HG03521 (cell line): Measurements from ENCODE around the gene TMPRSS13.
"Not testable (repeated sequence)": the region's sequence is repeated elsewhere in the genome, so short reads cannot be mapped to it uniquely, and the experiment has no call there.

ENCODE experiments used
- ATAC-seq: cut with Tn5 transposase; IDR thresholded peaks from one replicate; pipeline ENCODE4 v1.9.1; 2021; ENCODE audit warnings: mild to moderate bottlenecking, moderate library complexity; ENCODE audit not compliant: unreplicated experiment

The TMPRSS13 gene

GRCh38 chr11:117950993-117951961, 22.1 kb upstream of the TMPRSS13 start:
- ATAC-seq: no peak

- no peak for ATAC-seq
Measured at GRCh38 chr11:117950301-117950700, 21.1 kb upstream of the TMPRSS13 start.

GRCh38 chr11:117949062-117949461, 19.9 kb upstream of the TMPRSS13 start:
- ATAC-seq: no peak

DNA sequence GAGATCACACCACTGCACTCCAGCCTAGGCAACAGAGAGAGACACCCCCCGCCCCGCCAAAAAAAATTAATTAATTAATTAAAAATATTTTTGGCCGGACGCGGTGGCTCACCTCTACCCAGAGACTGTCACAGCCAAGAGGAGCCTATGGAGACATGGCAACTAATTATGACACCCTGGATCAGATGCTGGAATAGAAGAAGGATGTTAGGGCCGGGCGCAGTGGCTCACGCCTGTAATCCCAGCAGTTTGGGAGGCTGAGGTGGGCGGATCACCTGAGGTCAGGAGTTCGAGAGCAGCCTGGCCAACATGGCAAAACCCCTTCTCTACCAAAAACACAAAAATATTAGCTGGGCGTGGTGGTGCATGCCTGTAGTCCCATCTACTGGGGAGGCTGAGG, 19.3 kb upstream of the TMPRSS13 start:
- not testable (repeated sequence) for ATAC-seq

DNA sequence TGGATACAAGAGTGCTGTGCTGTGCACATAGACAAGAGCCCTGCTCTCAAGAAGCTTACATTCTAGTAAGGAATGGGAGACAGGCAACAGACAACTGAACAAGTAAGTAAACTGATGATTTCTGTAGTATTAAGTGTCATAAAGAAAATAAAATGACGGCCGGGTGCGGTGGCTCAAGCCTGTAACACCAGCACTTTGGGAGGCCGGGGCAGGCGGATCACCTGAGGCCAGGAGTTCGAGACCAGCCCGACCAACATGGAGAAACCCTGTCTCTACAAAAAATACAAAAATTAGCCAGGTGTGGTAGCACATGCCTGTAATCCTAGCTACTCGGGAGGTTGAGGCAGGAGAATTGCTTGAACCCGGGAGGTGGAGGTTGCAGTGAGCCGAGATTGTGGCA, 18.5 kb upstream of the TMPRSS13 start:
- not testable (repeated sequence) for ATAC-seq

DNA sequence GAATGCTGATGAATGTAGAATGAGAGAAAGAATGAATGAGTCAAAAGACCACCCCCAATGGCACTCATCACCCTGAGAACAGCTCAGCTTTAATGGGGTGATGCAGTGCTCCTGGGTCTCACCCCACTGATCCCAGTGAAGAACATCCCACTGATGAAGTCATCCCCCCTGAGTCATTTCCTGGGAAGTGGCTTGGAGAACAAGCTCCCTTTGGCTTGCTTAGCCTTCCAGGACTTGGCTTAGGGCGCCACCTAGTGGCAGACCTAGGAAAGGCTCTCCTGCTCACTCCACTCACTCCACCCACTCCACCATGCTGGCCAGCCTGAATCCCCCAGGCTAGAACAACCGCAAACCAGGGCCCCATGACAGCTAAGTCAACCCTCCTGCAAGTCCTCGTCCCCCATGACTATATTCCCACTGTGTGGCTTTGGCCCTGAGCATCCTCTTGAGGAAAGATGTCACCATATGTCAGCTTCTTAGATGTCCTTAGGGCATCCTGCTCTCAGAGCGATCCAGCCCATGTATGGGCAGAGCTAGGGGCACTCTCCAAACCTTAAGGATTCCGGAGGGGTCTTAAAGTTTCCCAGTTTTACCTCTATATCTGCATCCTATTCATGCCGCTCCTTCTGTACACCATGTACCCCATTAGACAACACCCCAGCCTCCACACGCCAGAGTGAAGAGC, 17.8 kb upstream of the TMPRSS13 start:
- no peak for ATAC-seq

GRCh38 chr11:117946156-117946841, 17.1 kb upstream of the TMPRSS13 start:
- ATAC-seq: no peak

GRCh38 chr11:117945047-117945810, 16.0 kb upstream of the TMPRSS13 start:
- no peak for ATAC-seq

DNA sequence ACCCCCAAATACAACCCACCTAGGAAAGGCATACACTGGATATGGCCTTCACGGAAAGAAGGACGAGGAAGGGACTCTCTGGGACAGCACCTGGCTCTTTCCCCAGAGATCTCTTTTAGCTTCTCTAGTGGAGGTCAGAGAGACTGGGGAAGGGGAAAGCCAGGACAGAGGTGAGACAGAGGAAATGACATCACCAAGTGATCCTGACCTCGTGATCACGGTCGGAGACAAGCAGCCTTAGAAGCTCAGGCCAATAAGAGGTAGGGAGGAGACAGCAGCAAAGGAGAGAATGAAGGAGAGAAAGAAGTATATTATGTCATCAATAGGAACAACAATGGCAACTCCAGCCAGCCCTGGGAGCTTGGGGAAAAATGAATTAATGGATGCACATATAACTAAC, 15.4 kb upstream of the TMPRSS13 start:
- no peak for ATAC-seq

DNA sequence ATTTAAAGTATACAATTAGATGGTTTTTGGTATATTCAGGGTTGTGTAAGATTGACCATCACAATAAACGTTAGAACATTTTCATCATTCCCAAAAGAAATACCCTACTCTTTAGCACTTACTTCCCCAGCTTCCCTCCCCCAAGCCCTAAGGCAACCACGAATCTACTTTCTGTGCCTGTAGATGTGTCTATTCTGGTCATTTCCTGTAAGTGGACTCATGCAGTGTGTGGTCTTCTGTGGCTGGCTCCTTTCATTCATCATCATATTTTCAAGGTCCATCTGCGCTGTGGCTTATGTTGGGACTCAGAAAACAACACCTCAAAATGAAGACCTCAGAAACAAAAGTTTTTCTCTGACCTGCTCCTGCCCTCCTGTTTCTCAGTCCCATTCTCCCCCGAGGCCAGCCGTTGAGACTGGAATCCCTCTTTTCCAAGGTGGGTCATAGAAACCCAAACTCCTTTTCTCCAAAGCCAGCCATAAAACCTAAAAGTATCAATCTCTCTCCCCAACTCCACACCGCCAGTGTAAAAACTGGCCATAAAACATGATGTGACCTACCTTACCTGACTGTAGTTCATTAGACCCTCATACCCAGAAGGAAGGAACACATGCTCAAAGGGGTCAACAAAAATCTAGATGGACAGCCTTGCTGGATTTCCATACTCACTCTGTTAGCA, 12.9 kb upstream of the TMPRSS13 start:
- no peak for ATAC-seq

GRCh38 chr11:117941163-117941707, 12.0 kb upstream of the TMPRSS13 start:
- no peak for ATAC-seq

- ATAC-seq: no peak
Measured at GRCh38 chr11:117940736-117941135, 11.5 kb upstream of the TMPRSS13 start.

GRCh38 chr11:117936973-117937372, 7.8 kb upstream of the TMPRSS13 start:
- no peak for ATAC-seq

DNA sequence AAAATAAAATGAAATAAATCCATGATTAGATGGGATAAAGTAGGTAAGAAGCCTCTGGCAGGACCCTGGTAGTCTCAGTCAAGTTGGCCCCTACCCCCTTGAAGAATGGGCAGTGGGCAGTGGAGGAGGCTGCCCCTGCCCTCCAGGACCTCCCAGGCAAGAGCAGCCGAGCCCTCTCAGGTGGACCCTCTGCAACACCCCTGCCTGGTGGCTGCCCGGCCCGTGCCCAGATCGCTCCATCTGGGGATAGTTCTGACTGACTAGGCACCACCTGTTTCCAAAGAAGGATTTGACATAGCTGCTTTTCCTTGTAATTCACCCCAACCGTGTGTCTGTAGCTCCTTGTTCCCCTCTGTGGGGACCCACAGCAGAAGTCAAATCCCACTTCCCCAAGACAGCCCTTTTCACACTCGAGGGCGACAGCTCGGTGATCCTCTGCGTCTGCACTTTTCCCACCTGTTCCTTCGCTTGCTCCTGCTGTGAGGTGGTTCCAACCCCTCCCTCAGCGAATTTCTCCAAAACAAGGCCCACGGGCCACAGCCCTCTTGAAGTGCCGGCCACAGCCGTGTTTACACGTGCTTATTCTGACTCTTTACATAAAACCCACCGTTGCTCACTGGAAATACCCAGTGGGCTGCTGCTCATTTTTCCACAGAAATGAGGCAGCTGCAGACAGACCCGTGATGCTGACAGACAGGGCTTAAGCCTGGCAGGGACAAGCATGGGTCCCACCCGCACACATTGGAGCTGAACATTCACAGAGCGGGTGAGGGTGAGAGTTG, 5.5 kb upstream of the TMPRSS13 start:
- ATAC-seq: no peak

- no peak for ATAC-seq
Measured at GRCh38 chr11:117933930-117934329, 4.7 kb upstream of the TMPRSS13 start.

DNA sequence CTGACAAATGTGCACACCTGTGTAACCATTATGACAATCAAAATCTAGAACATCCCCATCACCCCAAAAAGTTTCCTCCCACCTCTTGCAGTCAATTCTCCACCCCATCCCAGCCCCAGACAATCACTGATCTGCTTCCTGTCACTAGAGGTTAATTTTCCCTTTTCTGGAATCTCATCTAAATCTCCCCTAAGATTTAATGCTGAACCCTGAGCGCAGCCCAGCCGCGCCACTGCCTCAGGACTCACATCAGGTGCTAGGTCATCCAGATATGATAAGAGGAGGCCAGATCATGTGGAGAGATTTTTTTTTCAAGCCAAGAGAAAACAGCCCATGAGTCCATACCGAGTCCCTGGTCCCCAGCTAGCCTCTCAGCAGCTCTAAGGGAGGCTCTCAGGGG, 4.3 kb upstream of the TMPRSS13 start:
- no peak for ATAC-seq

DNA sequence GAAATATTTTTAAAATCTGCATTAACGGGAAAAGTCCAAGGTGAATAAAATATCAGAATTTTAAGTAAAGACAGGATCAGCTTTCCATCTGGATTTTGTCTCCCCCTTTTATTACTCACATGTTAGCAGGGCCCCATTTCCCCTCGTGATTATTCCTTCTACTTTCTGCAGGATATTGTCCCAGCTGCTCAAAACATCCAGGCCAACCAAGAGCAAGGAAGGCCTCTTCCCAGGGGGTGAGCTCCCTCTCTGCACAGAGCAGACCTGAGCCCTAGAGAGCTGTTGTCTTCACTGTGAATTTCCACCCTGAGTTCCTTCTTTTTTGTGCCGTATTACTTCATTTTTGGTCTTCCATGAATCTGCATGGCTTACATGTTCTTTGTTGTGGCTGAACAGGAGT, 3.7 kb upstream of the TMPRSS13 start:
- no peak for ATAC-seq

DNA sequence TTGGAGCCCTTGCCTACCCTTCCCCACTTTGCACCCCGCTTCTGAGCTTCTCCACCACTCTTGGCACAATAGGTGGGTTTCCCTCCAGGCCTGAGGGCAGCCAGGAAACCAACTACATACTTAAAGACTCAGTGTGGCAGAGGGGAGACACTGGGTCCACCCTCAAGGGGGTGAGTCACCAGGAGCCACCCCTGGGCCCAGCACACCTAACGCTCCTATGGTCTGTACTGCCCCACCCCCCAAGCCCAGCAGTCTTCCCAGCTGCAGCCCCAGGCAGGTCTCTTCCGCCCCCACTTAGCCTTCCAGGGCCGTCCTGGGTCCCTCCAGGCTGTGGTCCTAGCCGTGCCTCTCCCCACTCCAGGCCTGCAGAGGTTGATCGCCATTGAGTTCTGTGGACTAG, 3.2 kb upstream of the TMPRSS13 start:
- no peak for ATAC-seq

GRCh38 chr11:117931971-117932370, 2.8 kb upstream of the TMPRSS13 start:
- ATAC-seq: peak; percentile 42
